GM21390 (cell line): ENCODE measurements around the gene IL23R.
"Not testable (repeated sequence)": the region's sequence is repeated elsewhere in the genome, so short reads cannot be mapped to it uniquely, and the experiment has no call there.

Source experiments
- ATAC-seq: cut with Tn5 transposase; IDR thresholded peaks from one replicate; pipeline ENCODE4 v1.9.1; 2021; ENCODE audit not compliant: unreplicated experiment

IL23R gene

GRCh38 chr1:67191668-67192520, 25.6 kb downstream of the IL23R start:
- ATAC-seq: no peak

GRCh38 chr1:67192902-67193301, 26.6 kb downstream of the IL23R start:
- no peak for ATAC-seq

- no peak for ATAC-seq
Observed at GRCh38 chr1:67193704-67194103, 27.4 kb downstream of the IL23R start.

- ATAC-seq: peak; percentile 64
Observed at GRCh38 chr1:67194209-67194863, 28.1 kb downstream of the IL23R start.

GRCh38 chr1:67200755-67201154, 34.5 kb downstream of the IL23R start:
- no peak for ATAC-seq

GRCh38 chr1:67201891-67202290, 35.6 kb downstream of the IL23R start:
- ATAC-seq: no peak

GRCh38 chr1:67204298-67204980, 38.2 kb downstream of the IL23R start:
- no peak for ATAC-seq

- not testable (repeated sequence) for ATAC-seq
Observed at GRCh38 chr1:67207398-67207797, 41.1 kb downstream of the IL23R start.

GRCh38 chr1:67208217-67208616, 42.0 kb downstream of the IL23R start:
- no peak for ATAC-seq

GRCh38 chr1:67209521-67209920, 43.3 kb downstream of the IL23R start:
- ATAC-seq: no peak

GRCh38 chr1:67211589-67212563, 45.6 kb downstream of the IL23R start:
- ATAC-seq: peak; percentile 31

GRCh38 chr1:67213164-67213563, 46.9 kb downstream of the IL23R start:
- ATAC-seq: no peak

GRCh38 chr1:67213948-67214347, 47.7 kb downstream of the IL23R start:
- ATAC-seq: no peak

GRCh38 chr1:67214420-67215174, 48.3 kb downstream of the IL23R start:
- ATAC-seq: peak; percentile 82

- no peak for ATAC-seq
Observed at GRCh38 chr1:67216401-67216800, 50.1 kb downstream of the IL23R start.

GRCh38 chr1:67217417-67217816, 51.2 kb downstream of the IL23R start:
- no peak for ATAC-seq

GRCh38 chr1:67217938-67218337, 51.7 kb downstream of the IL23R start:
- ATAC-seq: no peak

GRCh38 chr1:67224856-67225255, 58.6 kb downstream of the IL23R start:
- no peak for ATAC-seq

GRCh38 chr1:67226688-67227087, 60.4 kb downstream of the IL23R start:
- ATAC-seq: no peak

GRCh38 chr1:67227196-67227595, 60.9 kb downstream of the IL23R start:
- no peak for ATAC-seq
